ENCODE data around the gene VPS72. TPM values are rescaled to one million over a fixed set of nuclear protein-coding genes. Genes with fewer than 3 reads are reported as not detected.

Gene VPS72
- total and polyA plus RNA-seq, 2 of the 13 experiments (the other 11 are each of a cell fraction or from before 2014, with no cell fraction given): 33.7 to 34.5 TPM

DNA sequence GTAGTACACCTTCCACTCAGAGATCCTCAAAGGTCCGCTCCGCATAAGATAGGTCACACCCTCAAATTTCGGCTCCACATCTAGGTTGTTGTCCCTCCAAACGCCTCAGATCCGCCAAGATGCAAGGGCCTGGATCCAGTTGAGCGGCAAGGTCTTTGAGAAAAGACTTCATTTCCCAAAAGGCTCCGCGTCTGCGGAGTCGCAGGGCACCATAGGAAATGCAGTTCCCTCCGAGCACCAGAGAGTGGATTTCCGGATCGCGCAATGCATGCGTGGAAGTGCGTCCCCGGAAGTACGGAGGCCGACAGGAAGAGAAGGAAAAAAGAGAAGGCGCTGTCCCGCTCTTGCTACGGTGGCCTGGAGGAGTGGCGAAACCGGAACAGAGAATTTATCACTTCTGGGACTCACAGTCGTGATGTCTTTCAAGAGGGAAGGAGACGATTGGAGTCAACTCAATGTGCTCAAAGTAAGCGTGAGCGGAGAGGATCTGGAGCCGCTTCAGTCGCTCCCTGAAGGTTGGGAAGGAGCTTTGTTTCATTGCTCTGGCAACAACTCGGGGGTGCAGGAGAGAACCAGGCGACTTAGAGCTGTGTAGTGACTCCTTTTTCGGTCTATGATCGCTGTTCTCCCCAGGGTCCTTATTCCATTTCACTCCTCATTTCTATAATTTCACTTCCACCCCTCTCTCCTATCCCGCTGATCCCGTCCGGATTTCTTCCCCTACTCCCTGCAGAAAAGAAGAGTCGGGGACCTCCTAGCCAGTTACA, 24.1 kb downstream of the VPS72 start, which contains the start of the genes LYSMD1 and SCNM1 (continued):
- TF ChIP-seq, protein P1, sequence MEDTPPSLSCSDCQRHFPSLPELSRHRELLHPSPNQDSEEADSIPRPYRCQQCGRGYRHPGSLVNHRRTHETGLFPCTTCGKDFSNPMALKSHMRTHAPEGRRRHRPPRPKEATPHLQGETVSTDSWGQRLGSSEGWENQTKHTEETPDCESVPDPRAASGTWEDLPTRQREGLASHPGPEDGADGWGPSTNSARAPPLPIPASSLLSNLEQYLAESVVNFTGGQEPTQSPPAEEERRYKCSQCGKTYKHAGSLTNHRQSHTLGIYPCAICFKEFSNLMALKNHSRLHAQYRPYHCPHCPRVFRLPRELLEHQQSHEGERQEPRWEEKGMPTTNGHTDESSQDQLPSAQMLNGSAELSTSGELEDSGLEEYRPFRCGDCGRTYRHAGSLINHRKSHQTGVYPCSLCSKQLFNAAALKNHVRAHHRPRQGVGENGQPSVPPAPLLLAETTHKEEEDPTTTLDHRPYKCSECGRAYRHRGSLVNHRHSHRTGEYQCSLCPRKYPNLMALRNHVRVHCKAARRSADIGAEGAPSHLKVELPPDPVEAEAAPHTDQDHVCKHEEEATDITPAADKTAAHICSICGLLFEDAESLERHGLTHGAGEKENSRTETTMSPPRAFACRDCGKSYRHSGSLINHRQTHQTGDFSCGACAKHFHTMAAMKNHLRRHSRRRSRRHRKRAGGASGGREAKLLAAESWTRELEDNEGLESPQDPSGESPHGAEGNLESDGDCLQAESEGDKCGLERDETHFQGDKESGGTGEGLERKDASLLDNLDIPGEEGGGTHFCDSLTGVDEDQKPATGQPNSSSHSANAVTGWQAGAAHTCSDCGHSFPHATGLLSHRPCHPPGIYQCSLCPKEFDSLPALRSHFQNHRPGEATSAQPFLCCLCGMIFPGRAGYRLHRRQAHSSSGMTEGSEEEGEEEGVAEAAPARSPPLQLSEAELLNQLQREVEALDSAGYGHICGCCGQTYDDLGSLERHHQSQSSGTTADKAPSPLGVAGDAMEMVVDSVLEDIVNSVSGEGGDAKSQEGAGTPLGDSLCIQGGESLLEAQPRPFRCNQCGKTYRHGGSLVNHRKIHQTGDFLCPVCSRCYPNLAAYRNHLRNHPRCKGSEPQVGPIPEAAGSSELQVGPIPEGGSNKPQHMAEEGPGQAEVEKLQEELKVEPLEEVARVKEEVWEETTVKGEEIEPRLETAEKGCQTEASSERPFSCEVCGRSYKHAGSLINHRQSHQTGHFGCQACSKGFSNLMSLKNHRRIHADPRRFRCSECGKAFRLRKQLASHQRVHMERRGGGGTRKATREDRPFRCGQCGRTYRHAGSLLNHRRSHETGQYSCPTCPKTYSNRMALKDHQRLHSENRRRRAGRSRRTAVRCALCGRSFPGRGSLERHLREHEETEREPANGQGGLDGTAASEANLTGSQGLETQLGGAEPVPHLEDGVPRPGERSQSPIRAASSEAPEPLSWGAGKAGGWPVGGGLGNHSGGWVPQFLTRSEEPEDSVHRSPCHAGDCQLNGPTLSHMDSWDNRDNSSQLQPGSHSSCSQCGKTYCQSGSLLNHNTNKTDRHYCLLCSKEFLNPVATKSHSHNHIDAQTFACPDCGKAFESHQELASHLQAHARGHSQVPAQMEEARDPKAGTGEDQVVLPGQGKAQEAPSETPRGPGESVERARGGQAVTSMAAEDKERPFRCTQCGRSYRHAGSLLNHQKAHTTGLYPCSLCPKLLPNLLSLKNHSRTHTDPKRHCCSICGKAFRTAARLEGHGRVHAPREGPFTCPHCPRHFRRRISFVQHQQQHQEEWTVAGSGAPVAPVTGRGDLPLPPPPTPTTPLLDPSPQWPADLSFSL (CRISPR knock-in tag; IDR thresholded peaks at IDR 0.05): no peak
- TF ChIP-seq, protein P2, sequence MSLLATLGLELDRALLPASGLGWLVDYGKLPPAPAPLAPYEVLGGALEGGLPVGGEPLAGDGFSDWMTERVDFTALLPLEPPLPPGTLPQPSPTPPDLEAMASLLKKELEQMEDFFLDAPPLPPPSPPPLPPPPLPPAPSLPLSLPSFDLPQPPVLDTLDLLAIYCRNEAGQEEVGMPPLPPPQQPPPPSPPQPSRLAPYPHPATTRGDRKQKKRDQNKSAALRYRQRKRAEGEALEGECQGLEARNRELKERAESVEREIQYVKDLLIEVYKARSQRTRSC (CRISPR knock-in tag; IDR thresholded peaks at IDR 0.05; ENCODE audit: low read depth): no peak
- no peak for TF ChIP-seq SCMH1 (CRISPR knock-in tag; IDR thresholded peaks at IDR 0.05; ENCODE audit: borderline replicate concordance)
- TF ChIP-seq TSC22D2 (CRISPR knock-in tag; IDR thresholded peaks at IDR 0.05; ENCODE audit: borderline replicate concordance): no peak
- peak; percentile 99 for TF ChIP-seq SAP130 (CRISPR knock-in tag; IDR thresholded peaks at IDR 0.05; ENCODE audit: low read depth)
- TF ChIP-seq ZNF354B (CRISPR knock-in tag; IDR thresholded peaks at IDR 0.05): no peak
- no peak for TF ChIP-seq SETDB1 (CRISPR knock-in tag; IDR thresholded peaks at IDR 0.05; ENCODE audit: borderline replicate concordance)
- peak; percentile 98 for TF ChIP-seq GABPB1 (CRISPR knock-in tag; IDR thresholded peaks at IDR 0.05)
- TF ChIP-seq, protein P3, sequence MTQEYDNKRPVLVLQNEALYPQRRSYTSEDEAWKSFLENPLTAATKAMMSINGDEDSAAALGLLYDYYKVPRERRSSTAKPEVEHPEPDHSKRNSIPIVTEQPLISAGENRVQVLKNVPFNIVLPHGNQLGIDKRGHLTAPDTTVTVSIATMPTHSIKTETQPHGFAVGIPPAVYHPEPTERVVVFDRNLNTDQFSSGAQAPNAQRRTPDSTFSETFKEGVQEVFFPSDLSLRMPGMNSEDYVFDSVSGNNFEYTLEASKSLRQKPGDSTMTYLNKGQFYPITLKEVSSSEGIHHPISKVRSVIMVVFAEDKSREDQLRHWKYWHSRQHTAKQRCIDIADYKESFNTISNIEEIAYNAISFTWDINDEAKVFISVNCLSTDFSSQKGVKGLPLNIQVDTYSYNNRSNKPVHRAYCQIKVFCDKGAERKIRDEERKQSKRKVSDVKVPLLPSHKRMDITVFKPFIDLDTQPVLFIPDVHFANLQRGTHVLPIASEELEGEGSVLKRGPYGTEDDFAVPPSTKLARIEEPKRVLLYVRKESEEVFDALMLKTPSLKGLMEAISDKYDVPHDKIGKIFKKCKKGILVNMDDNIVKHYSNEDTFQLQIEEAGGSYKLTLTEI (CRISPR knock-in tag; conservative IDR thresholded peaks at IDR 0.05): no peak
- TF ChIP-seq, protein P4, sequence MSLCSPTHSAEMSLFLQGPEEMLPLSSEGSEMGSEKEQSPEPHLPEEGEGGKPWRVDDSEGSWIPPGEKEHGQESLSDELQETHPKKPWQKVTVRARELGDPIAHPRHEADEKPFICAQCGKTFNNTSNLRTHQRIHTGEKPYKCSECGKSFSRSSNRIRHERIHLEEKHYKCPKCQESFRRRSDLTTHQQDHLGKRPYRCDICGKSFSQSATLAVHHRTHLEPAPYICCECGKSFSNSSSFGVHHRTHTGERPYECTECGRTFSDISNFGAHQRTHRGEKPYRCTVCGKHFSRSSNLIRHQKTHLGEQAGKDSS (CRISPR knock-in tag; IDR thresholded peaks at IDR 0.05; ENCODE audit: borderline replicate concordance, low read depth): 0 out of 2 replicates have a peak, but pooled peaks have one; percentile 26
- TF ChIP-seq RCOR2 (CRISPR knock-in tag; IDR thresholded peaks at IDR 0.05): no peak
- TF ChIP-seq ZNF143 (CRISPR knock-in tag; IDR thresholded peaks at IDR 0.05): peak; percentile 100
- TF ChIP-seq ZFP36L1 (CRISPR knock-in tag; IDR thresholded peaks at IDR 0.05): no peak
- TF ChIP-seq HOXA7 (CRISPR knock-in tag; IDR thresholded peaks at IDR 0.05): no peak
- peak; percentile 34; the same call in 1 of the 2 replicates for TF ChIP-seq ZNF629 (CRISPR knock-in tag; conservative IDR thresholded peaks at IDR 0.05)
- TF ChIP-seq, protein P5, sequence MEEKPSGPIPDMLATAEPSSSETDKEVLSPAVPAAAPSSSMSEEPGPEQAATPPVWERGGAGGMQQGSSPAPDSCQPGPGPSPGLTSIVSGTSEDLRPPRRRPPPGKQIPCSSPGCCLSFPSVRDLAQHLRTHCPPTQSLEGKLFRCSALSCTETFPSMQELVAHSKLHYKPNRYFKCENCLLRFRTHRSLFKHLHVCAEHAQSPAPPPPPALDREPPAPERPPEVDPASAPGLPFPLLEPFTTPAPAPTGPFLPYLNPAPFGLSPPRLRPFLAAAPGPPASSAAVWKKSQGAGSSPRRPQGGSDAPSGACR (CRISPR knock-in tag; IDR thresholded peaks at IDR 0.05): no peak
- no peak for TF ChIP-seq PAF1 (CRISPR knock-in tag; IDR thresholded peaks at IDR 0.05)
- no peak for TF ChIP-seq MED8 (CRISPR knock-in tag; IDR thresholded peaks at IDR 0.05; ENCODE audit: insufficient replicate concordance)
- TF ChIP-seq HMGA1 (CRISPR knock-in tag; conservative IDR thresholded peaks at IDR 0.05): no peak

Data from HepG2 (cell line).